SU-DHL-6 (cell line): ENCODE results near the gene SDK1.

Source experiments
- CTCF ChIP-seq: fragments of 200-600 bp; sonication (generic); IDR thresholded peaks from one replicate; pipeline ENCODE4 v1.5.1; 2017; ENCODE audit warnings: antibody characterized with exemption, mild to moderate bottlenecking, low read length, moderate library complexity; ENCODE audit not compliant: insufficient read depth, poor library complexity, severe bottlenecking
- EZH2phosphoT487 ChIP-seq: fragments of 200-600 bp; sonication (generic), shearing (Covaris generic); conservative IDR thresholded peaks from 2 replicates; pipeline ENCODE4 v1.6.1; 2018; ENCODE audit warnings: mild to moderate bottlenecking, antibody characterized with exemption, low read length, moderate library complexity, mixed read lengths

GRCh38 chr7:4058158-4058557, 757.1 kb downstream of the SDK1 start:
- TF ChIP-seq CTCF (no peak), EZH2phosphoT487 (no peak)
